ENCODE results near the gene GMCL2.
"Not testable (repeated sequence)": the region's sequence is repeated elsewhere in the genome, so short reads cannot be mapped to it uniquely, and the experiment has no call there.

Gene GMCL2

DNA sequence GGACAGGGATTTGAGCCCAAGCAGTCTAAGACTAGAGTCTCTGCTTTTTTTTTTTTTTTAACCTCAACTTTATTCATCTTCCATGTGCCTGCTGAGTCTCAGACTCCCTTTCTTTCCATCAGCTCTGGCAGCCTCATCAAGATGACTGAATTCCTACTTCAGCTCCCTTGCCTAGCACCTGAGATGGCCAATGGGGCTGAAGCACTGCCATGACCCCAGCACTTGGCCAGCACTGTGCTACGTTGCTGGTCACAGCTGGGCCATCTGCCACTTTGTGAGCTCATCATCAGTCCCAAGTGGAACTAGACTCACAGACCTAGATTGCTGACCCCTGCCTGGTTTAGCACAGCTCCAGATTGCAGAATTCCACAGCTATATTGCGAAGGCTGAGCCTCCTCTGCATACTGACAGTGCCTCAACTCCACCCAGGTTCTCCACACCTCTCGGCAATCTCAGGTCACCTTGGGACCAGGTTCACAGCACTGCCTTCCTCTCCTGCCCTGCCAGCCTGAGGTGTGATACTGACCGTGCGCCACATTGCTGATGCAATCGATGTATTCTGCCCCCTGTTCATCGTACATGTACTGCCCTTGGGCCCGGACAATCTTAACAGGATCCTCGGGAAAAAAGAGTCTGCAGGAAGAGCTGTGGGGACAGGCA is 43.8 kb upstream of the GMCL2 start:
- Histone ChIP-seq H3K4me3 (ENCODE audit: low read depth in 1 of 2, low read length in 2 of 2) (peak overlapping the region; percentile 78 to 91), H3K36me3 (ENCODE audit: control insufficient read depth in 1 of 2, insufficient read depth in 2 of 2, low read length in 2 of 2) (peaks cover 34 to 36% of the 10 kb centered on the region in 2 donors), H3K27ac (ENCODE audit: low read depth, low read length) (peak overlapping the region; percentile 93), H3K9ac (ENCODE audit: low read depth in 1 of 2, low read length in 2 of 2) (peak overlapping the region; percentile 88 to 91), H3K27me3 (ENCODE audit: control insufficient read depth in 1 of 2, insufficient read depth in 2 of 2, low read length in 2 of 2) (no peaks in the 10 kb centered on the region), H3K4me1 (ENCODE audit: control insufficient read depth in 1 of 2, insufficient read depth in 2 of 2, low read length in 2 of 2) (peaks cover 39 to 48% of the 10 kb centered on the region in 2 donors), H3K9me3 (ENCODE audit: control insufficient read depth in 1 of 2, low read length in 2 of 2) (no peaks in the 10 kb centered on the region)

DNA sequence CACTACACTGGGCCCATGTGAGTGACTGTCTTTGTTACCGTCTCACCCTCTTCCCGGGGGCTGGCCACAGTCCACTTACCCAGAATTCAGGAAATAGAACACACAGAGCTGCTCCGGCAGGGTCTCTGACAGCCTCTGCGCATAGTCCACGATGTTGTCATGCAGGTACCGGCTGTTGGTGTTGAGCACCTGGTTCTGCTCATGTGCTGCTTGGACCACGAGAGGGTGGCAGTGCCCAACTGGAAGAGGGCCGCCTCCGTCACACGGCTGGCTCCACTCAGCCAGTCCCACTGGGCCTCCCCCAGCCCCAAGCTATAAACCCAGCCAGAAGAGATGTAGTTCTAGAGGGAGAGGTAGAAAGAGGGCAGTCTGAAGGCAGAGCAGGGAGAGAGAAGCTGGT is 42.7 kb upstream of the GMCL2 start:
- peaks cover 34 to 44% of the 10 kb centered on the region in 2 donors for H3K36me3 ChIP-seq (ENCODE audit: control insufficient read depth in 1 of 2, insufficient read depth in 2 of 2, low read length in 2 of 2)
- H3K9ac ChIP-seq (ENCODE audit: low read depth in 1 of 2, low read length in 2 of 2) = peak overlapping the region in 1 of 2 donors; percentile 0
- H3K4me1 ChIP-seq (ENCODE audit: control insufficient read depth in 1 of 2, insufficient read depth in 2 of 2, low read length in 2 of 2) = peaks cover 39 to 47% of the 10 kb centered on the region in 2 donors
- no peak overlapping the region for H3K4me3 ChIP-seq (ENCODE audit: low read depth in 1 of 2, low read length in 2 of 2)
- H3K27ac ChIP-seq (ENCODE audit: low read depth, low read length) = no peak overlapping the region
- H3K9me3 ChIP-seq (ENCODE audit: control insufficient read depth in 1 of 2, low read length in 2 of 2) = no peaks in the 10 kb centered on the region
- no peaks in the 10 kb centered on the region for H3K27me3 ChIP-seq (ENCODE audit: control insufficient read depth in 1 of 2, insufficient read depth in 2 of 2, low read length in 2 of 2)

DNA sequence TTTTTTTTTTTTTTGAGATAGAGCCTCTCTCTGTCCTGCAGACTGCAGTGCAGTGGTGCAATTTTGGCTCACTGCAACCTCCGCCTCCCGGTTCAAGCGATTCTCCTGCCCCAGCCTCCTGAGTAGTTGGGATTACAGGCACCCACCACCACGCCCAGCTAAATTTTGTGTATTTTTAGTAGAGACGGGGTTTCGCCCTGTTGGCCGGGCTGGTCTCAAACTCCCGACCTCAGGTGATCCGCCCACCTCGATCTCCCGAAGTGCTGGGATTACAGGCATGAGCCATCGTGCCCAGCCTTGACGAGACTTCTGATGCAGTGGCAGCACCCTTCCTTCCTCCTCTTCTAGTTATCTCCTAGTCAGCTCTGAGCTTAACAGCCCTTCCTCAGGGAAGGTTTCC is 41.9 kb upstream of the GMCL2 start:
- not testable (repeated sequence) for H3K9me3 ChIP-seq (ENCODE audit: control insufficient read depth in 1 of 2, low read length in 2 of 2); H3K27me3 ChIP-seq (ENCODE audit: control insufficient read depth in 1 of 2, insufficient read depth in 2 of 2, low read length in 2 of 2); H3K27ac ChIP-seq (ENCODE audit: low read depth, low read length); H3K4me3 ChIP-seq (ENCODE audit: low read depth in 1 of 2, low read length in 2 of 2); H3K9ac ChIP-seq (ENCODE audit: low read depth in 1 of 2, low read length in 2 of 2)
- Histone ChIP-seq H3K4me1 (ENCODE audit: control insufficient read depth in 1 of 2, insufficient read depth in 2 of 2, low read length in 2 of 2) (peaks cover 39 to 43% of the 10 kb centered on the region in 2 donors), H3K36me3 (ENCODE audit: control insufficient read depth in 1 of 2, insufficient read depth in 2 of 2, low read length in 2 of 2) (peaks cover 34 to 51% of the 10 kb centered on the region in 2 donors)

DNA sequence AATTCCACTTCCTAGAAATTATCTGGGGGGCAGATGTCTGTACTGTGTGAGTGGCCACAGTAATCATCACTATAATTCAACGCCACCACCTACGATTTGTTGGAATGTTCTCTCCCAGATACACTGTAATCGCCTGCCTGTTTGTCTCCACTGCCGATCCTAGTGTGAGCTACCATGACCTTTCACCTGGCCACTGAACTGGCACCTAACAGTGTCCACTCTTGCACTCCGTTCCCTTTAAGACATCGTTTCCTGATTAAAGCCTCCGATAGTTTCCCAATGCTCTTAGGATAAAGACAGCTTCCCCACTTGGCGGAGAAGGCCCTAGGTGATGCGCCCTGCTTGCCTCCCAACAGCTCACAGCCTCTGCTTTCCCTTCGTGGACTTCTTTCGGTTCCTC is 41.4 kb upstream of the GMCL2 start:
- H3K27ac ChIP-seq (ENCODE audit: low read depth, low read length) = no peak overlapping the region
- no peak overlapping the region for H3K9ac ChIP-seq (ENCODE audit: low read depth in 1 of 2, low read length in 2 of 2)
- peaks cover 34 to 55% of the 10 kb centered on the region in 2 donors for H3K36me3 ChIP-seq (ENCODE audit: control insufficient read depth in 1 of 2, insufficient read depth in 2 of 2, low read length in 2 of 2)
- H3K9me3 ChIP-seq (ENCODE audit: control insufficient read depth in 1 of 2, low read length in 2 of 2) = no peaks in the 10 kb centered on the region
- peaks cover 39 to 43% of the 10 kb centered on the region in 2 donors for H3K4me1 ChIP-seq (ENCODE audit: control insufficient read depth in 1 of 2, insufficient read depth in 2 of 2, low read length in 2 of 2)
- no peak overlapping the region for H3K4me3 ChIP-seq (ENCODE audit: low read depth in 1 of 2, low read length in 2 of 2)
- H3K27me3 ChIP-seq (ENCODE audit: control insufficient read depth in 1 of 2, insufficient read depth in 2 of 2, low read length in 2 of 2) = no peaks in the 10 kb centered on the region

DNA sequence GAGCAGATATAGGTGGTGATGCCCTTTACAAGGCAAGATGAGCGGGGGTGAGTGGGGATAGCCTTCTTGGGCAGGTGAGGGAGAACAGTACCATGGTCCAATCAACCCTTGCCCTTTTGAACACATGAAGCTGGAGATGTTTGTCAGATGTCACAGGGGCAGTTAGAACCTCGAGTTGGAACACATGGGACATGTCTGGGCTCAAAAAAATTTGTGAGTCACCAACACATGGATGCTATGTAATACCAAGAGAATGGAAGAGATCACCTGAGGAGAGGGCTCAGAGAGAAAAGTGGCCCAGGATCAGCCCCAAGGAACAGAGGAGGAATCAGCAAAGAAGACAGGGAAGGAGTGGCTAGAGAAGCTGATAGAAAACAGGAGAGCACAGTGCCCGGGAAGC is 40.8 kb upstream of the GMCL2 start:
- Histone ChIP-seq H3K36me3 (ENCODE audit: control insufficient read depth in 1 of 2, insufficient read depth in 2 of 2, low read length in 2 of 2) (peaks cover 41 to 57% of the 10 kb centered on the region in 2 donors), H3K27me3 (ENCODE audit: control insufficient read depth in 1 of 2, insufficient read depth in 2 of 2, low read length in 2 of 2) (no peaks in the 10 kb centered on the region), H3K27ac (ENCODE audit: low read depth, low read length) (no peak overlapping the region), H3K9ac (ENCODE audit: low read depth in 1 of 2, low read length in 2 of 2) (no peak overlapping the region), H3K9me3 (ENCODE audit: control insufficient read depth in 1 of 2, low read length in 2 of 2) (no peaks in the 10 kb centered on the region), H3K4me1 (ENCODE audit: control insufficient read depth in 1 of 2, insufficient read depth in 2 of 2, low read length in 2 of 2) (peaks cover 36 to 43% of the 10 kb centered on the region in 2 donors), H3K4me3 (ENCODE audit: low read depth in 1 of 2, low read length in 2 of 2) (no peak overlapping the region)

DNA sequence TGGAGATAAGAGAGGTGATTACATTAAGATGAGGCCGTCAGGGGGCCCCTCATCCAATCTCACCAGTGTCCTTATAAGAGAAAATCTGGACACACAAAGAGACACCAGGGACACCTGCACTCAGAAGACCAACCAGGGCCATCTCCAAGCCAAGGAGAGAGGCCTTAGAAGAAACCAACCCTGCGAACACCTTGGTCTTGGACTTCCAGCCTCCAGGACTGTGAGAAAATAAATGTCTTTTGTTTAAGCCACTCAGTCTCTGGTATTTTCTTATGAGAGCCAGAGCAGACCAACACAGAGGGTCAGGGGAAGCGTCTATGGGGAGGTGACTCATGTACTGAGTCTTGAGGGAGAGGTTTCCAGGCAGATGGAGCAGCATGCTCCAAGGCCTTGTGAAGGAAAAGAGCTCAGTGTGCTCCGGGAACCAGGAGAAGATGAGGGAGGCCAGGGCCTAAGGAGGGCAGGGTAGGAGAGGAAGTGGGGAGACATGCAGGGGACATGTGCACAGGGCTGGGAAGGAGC is 40.0 kb upstream of the GMCL2 start:
- no peaks in the 10 kb centered on the region for H3K9me3 ChIP-seq (ENCODE audit: control insufficient read depth in 1 of 2, low read length in 2 of 2)
- H3K27me3 ChIP-seq (ENCODE audit: control insufficient read depth in 1 of 2, insufficient read depth in 2 of 2, low read length in 2 of 2) = no peaks in the 10 kb centered on the region
- H3K27ac ChIP-seq (ENCODE audit: low read depth, low read length) = no peak overlapping the region
- peaks cover 48 to 65% of the 10 kb centered on the region in 2 donors for H3K36me3 ChIP-seq (ENCODE audit: control insufficient read depth in 1 of 2, insufficient read depth in 2 of 2, low read length in 2 of 2)
- peaks cover 34 to 43% of the 10 kb centered on the region in 2 donors for H3K4me1 ChIP-seq (ENCODE audit: control insufficient read depth in 1 of 2, insufficient read depth in 2 of 2, low read length in 2 of 2)
- H3K4me3 ChIP-seq (ENCODE audit: low read depth in 1 of 2, low read length in 2 of 2) = no peak overlapping the region
- H3K9ac ChIP-seq (ENCODE audit: low read depth in 1 of 2, low read length in 2 of 2) = no peak overlapping the region

DNA sequence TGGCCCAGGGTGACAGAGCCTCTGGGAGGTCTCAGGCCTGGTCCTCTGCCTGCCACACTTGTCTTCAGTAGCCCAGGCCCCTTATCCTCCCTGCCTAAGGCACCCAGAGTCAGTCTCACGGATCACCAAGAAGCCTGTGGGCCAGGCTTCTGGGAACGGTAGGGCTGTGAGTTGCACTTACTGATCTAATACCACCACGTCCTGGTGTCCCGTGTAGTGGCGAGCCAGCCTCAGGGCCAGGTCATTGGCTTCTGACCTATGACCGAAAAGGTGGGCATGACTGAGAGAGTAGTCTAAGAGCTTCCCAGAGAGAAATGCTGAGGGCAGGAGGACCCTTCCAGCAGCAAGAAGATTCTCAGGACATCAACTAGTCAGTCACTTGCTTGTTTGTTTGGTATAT is 38.0 kb upstream of the GMCL2 start:
- H3K4me3 ChIP-seq (ENCODE audit: low read depth in 1 of 2, low read length in 2 of 2) = no peak overlapping the region
- H3K27me3 ChIP-seq (ENCODE audit: control insufficient read depth in 1 of 2, insufficient read depth in 2 of 2, low read length in 2 of 2) = no peaks in the 10 kb centered on the region
- peaks cover 19 to 26% of the 10 kb centered on the region in 2 donors for H3K4me1 ChIP-seq (ENCODE audit: control insufficient read depth in 1 of 2, insufficient read depth in 2 of 2, low read length in 2 of 2)
- H3K9me3 ChIP-seq (ENCODE audit: control insufficient read depth in 1 of 2, low read length in 2 of 2) = no peaks in the 10 kb centered on the region
- H3K36me3 ChIP-seq (ENCODE audit: control insufficient read depth in 1 of 2, insufficient read depth in 2 of 2, low read length in 2 of 2) = peaks cover 50 to 78% of the 10 kb centered on the region in 2 donors
- H3K9ac ChIP-seq (ENCODE audit: low read depth in 1 of 2, low read length in 2 of 2) = no peak overlapping the region
- H3K27ac ChIP-seq (ENCODE audit: low read depth, low read length) = no peak overlapping the region

DNA sequence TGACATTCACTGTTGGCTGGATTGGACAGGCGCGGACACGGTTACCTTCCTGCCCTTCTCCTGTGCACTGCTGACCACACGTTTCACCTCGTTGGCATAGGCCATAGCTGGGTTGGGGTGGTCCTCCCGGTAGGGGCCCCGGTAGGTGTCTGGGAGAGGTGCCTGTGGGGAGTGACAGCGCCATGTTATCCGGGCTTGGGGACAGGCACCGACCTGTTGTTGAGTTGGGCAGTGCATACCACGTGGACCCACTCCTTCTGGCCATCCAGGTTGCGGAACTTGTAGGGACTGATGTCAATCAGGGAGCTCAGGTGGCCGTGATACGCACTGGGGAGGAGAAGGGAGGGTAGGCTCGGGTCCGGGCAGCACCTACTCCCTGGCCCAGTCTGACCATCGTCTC is 37.2 kb upstream of the GMCL2 start:
- Histone ChIP-seq H3K27me3 (ENCODE audit: control insufficient read depth in 1 of 2, insufficient read depth in 2 of 2, low read length in 2 of 2) (no peaks in the 10 kb centered on the region), H3K36me3 (ENCODE audit: control insufficient read depth in 1 of 2, insufficient read depth in 2 of 2, low read length in 2 of 2) (peaks cover 44 to 74% of the 10 kb centered on the region in 2 donors), H3K4me1 (ENCODE audit: control insufficient read depth in 1 of 2, insufficient read depth in 2 of 2, low read length in 2 of 2) (peaks cover 11 to 18% of the 10 kb centered on the region in 2 donors), H3K9me3 (ENCODE audit: control insufficient read depth in 1 of 2, low read length in 2 of 2) (no peaks in the 10 kb centered on the region), H3K9ac (ENCODE audit: low read depth in 1 of 2, low read length in 2 of 2) (no peak overlapping the region), H3K4me3 (ENCODE audit: low read depth in 1 of 2, low read length in 2 of 2) (no peak overlapping the region), H3K27ac (ENCODE audit: low read depth, low read length) (no peak overlapping the region)

DNA sequence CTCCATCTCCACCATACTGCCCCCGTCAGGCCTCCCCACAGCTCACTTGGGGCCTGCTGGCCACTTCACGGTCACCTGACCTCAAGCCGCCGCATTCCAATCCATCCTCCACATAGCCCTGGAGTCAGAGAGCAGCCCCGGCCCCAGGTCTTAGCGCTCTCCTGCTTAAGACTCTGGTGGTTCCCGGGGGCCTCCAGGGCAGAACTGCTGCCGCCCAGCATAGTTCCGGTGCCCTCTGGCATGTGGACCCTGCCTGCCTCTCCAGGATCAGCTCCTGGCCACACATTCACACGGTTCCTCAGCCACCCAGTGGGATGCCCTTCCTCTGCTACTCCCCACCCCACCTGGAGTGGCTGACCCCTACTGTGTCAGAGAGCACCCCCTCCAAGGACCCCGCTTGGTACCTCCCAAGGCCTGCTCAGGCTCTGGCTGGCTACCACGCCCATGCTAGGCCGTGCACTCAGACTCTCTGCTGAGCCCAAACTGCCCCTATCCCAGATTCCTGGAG is 36.7 kb upstream of the GMCL2 start:
- H3K36me3 ChIP-seq (ENCODE audit: control insufficient read depth in 1 of 2, insufficient read depth in 2 of 2, low read length in 2 of 2) = peaks cover 40 to 70% of the 10 kb centered on the region in 2 donors
- H3K27me3 ChIP-seq (ENCODE audit: control insufficient read depth in 1 of 2, insufficient read depth in 2 of 2, low read length in 2 of 2) = no peaks in the 10 kb centered on the region
- no peak overlapping the region for H3K9ac ChIP-seq (ENCODE audit: low read depth in 1 of 2, low read length in 2 of 2)
- H3K4me1 ChIP-seq (ENCODE audit: control insufficient read depth in 1 of 2, insufficient read depth in 2 of 2, low read length in 2 of 2) = peaks cover 10 to 17% of the 10 kb centered on the region in 2 donors
- no peak overlapping the region for H3K27ac ChIP-seq (ENCODE audit: low read depth, low read length)
- H3K4me3 ChIP-seq (ENCODE audit: low read depth in 1 of 2, low read length in 2 of 2) = no peak overlapping the region
- H3K9me3 ChIP-seq (ENCODE audit: control insufficient read depth in 1 of 2, low read length in 2 of 2) = no peaks in the 10 kb centered on the region

DNA sequence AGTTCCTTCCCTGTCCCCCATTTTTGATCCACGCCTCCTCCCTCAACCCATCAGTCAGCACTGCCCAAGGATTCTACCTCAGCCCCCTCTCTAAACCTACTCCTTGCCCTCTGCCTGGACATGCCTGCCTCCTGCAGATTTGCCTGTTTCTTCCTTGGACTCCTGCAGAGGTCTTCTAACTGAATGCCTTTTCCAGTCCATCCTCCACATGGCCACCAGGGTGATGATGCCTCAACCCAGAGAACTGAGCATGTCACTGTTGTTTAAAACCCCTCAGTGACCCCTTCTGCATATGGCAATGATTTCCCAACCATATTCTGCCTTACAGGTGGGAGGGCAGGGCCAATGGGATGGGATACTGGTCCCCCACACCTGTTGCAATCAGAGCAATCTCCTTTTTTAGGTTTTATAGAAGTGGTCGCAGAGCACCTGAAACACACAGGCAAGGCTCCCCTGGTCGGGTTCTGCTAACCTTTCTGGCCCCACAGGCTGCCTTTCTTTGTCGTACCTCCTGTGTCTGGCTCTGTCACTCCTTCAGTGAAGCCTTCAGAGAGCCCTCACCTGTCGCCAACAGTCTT is 36.1 kb upstream of the GMCL2 start:
- no peaks in the 10 kb centered on the region for H3K9me3 ChIP-seq (ENCODE audit: control insufficient read depth in 1 of 2, low read length in 2 of 2)
- H3K36me3 ChIP-seq (ENCODE audit: control insufficient read depth in 1 of 2, insufficient read depth in 2 of 2, low read length in 2 of 2) = peaks cover 34 to 68% of the 10 kb centered on the region in 2 donors
- no peak overlapping the region for H3K4me3 ChIP-seq (ENCODE audit: low read depth in 1 of 2, low read length in 2 of 2)
- no peaks in the 10 kb centered on the region for H3K27me3 ChIP-seq (ENCODE audit: control insufficient read depth in 1 of 2, insufficient read depth in 2 of 2, low read length in 2 of 2)
- no peak overlapping the region for H3K9ac ChIP-seq (ENCODE audit: low read depth in 1 of 2, low read length in 2 of 2)
- H3K4me1 ChIP-seq (ENCODE audit: control insufficient read depth in 1 of 2, insufficient read depth in 2 of 2, low read length in 2 of 2) = peaks cover 6 to 12% of the 10 kb centered on the region in 2 donors
- no peak overlapping the region for H3K27ac ChIP-seq (ENCODE audit: low read depth, low read length)

All from duodenal mucosa (tissue), 2 donors.